Panc1 (cell line): ENCODE measurements around the gene KPNB1. TPM values are rescaled to one million over a fixed set of nuclear protein-coding genes. Genes with fewer than 3 reads are reported as not detected.

Experiments used
- ATAC-seq: fragments of 200-7000 bp; cut with Tn5 transposase; 2 replicates; pipeline ENCODE4 v1.9.1; 2020; ENCODE audit warnings: mild to moderate bottlenecking, moderate library complexity
- BruUV-seq: library from RNA; stranded (reverse); fragments of 400-500 nt; replicated peaks from 2 replicates; lab custom pipeline; 2021; lab: Mats Ljungman, UMichigan
- CTCF ChIA-PET: fragments of 300-600 bp; sonication (Branson Sonifier 250); formaldehyde crosslinking; loops from one replicate; lab custom pipeline; 2022; ENCODE audit warnings: antibody characterized with exemption; lab: Charles Lee
- POLR2A ChIA-PET: fragments of 300-600 bp; sonication (Branson Sonifier 250); formaldehyde crosslinking; loops from one replicate; lab custom pipeline; 2022; ENCODE audit warnings: antibody characterized with exemption; lab: Charles Lee
- DNase-seq: peaks from one replicate; pipeline ENCODE4 v3.0.0-alpha.2; 2010; ENCODE audit warnings: low read depth, low spot score
- H3K27ac ChIP-seq: 2 replicates; pipeline ENCODE4 v1.5.1; 2011; ENCODE audit warnings: mild to moderate bottlenecking, low read length, inconsistent platforms
- H3K27me3 ChIP-seq: fragments of 200-500 bp; sonication (Bioruptor generic); 2 replicates; pipeline ENCODE4 v1.6.0; 2014; ENCODE audit warnings: low read length, inconsistent platforms; ENCODE audit not compliant: control insufficient read depth, insufficient read depth
- H3K36me3 ChIP-seq: fragments of 200-500 bp; sonication (Bioruptor generic); 2 replicates; pipeline ENCODE4 v1.5.1; 2014; ENCODE audit warnings: inconsistent platforms, mild to moderate bottlenecking, low read length, moderate library complexity; ENCODE audit not compliant: control insufficient read depth, insufficient read depth
- H3K4me1 ChIP-seq: 2 replicates; pipeline ENCODE4 v1.5.1; 2011; ENCODE audit warnings: inconsistent platforms, mild to moderate bottlenecking, low read length, moderate library complexity; ENCODE audit not compliant: control insufficient read depth, insufficient read depth
- H3K4me3 ChIP-seq, 2 experiments: 2 replicates each; pipeline ENCODE4 v1.5.1; 2011 to 2012; ENCODE audit warnings: low read depth in 2 of 2, low read length in 2 of 2, mild to moderate bottlenecking in 2 of 2, inconsistent platforms in 1 of 2, moderate library complexity in 1 of 2
- H3K9me3 ChIP-seq: fragments of 200-500 bp; sonication (Bioruptor generic); 2 replicates; pipeline ENCODE4 v1.5.1; 2014; ENCODE audit warnings: low read depth, mild to moderate bottlenecking, inconsistent platforms, low read length, moderate library complexity; ENCODE audit not compliant: control insufficient read depth, insufficient read depth
- POLR2AphosphoS5 ChIP-seq: IDR thresholded peaks from 2 replicates; pipeline ENCODE4 v1.6.1; 2012; ENCODE audit warnings: mild to moderate bottlenecking, low read depth, low read length, moderate library complexity
- in situ Hi-C: cut with HindIII; loops from 2 replicates; pipeline ENCODE4 v1.10.0; 2016; ENCODE audit warnings: low sequenced_read_pairs, low pct_unique_long_range_greater_than_20kb
- intact Hi-C: fragments of 100-400 bp; cut with micrococcal nuclease; formaldehyde crosslinking; loops from one replicate; pipeline ENCODE4 v1.10.0; 2022; ENCODE audit not compliant: unreplicated experiment
- total RNA-seq: library from RNA; stranded (reverse); gene quantifications from one replicate; pipeline ENCODE4 v1.2.1, GENCODE V29; 2021; ENCODE audit not compliant: unreplicated experiment
- TF ChIP-seq, protein P1 (sequence below), 2 experiments: IDR thresholded peaks; 2 replicates each; pipeline ENCODE4 v1.6.1; 2011 to 2012; ENCODE audit warnings: low read depth in 2 of 2, control low read depth in 1 of 2, low read length in 1 of 2, mild to moderate bottlenecking in 1 of 2, moderate library complexity in 1 of 2; ENCODE audit not compliant: insufficient read depth in 1 of 2
- TF ChIP-seq, protein P2 (sequence below): fragments of 450-650 bp; IDR thresholded peaks from 2 replicates; pipeline ENCODE4 v1.5.1; 2017; ENCODE audit warnings: mild to moderate bottlenecking

KPNB1 gene
- total RNA-seq, 1 experiment from 2014 or later: 666 TPM

GRCh38 chr17:47663912-47664623 is 14.3 kb downstream of the KPNB1 start:
- CTCF ChIA-PET: interaction anchor here (0.6 to 1.0 kb wide), 3 partner anchors 9 to 1231 kb away, joined by 3 read pairs; no protein-coding TSS in a partner anchor
- POLR2A ChIA-PET: no interaction called here
- H3K4me1 ChIP-seq: no peaks in the 10 kb centered on the region

GRCh38 chr17:47664624-47664941 is 14.9 kb downstream of the KPNB1 start:
- no peak for ATAC-seq
- no peaks in the 10 kb centered on the region for H3K4me1 ChIP-seq
- POLR2A ChIA-PET: no interaction called here
- H3K9me3 ChIP-seq: no peaks in the 10 kb centered on the region
- CTCF ChIA-PET: interaction anchor here (1.0 kb wide), 1 partner anchor 126 kb away, joined by 3 read pairs; no protein-coding TSS in a partner anchor
- H3K27me3 ChIP-seq: no peaks in the 10 kb centered on the region
- no peak for DNase-seq
- no peak overlapping the region for H3K4me3 ChIP-seq
- no peak for TF ChIP-seq POLR2AphosphoS5
- TF ChIP-seq, protein P1, sequence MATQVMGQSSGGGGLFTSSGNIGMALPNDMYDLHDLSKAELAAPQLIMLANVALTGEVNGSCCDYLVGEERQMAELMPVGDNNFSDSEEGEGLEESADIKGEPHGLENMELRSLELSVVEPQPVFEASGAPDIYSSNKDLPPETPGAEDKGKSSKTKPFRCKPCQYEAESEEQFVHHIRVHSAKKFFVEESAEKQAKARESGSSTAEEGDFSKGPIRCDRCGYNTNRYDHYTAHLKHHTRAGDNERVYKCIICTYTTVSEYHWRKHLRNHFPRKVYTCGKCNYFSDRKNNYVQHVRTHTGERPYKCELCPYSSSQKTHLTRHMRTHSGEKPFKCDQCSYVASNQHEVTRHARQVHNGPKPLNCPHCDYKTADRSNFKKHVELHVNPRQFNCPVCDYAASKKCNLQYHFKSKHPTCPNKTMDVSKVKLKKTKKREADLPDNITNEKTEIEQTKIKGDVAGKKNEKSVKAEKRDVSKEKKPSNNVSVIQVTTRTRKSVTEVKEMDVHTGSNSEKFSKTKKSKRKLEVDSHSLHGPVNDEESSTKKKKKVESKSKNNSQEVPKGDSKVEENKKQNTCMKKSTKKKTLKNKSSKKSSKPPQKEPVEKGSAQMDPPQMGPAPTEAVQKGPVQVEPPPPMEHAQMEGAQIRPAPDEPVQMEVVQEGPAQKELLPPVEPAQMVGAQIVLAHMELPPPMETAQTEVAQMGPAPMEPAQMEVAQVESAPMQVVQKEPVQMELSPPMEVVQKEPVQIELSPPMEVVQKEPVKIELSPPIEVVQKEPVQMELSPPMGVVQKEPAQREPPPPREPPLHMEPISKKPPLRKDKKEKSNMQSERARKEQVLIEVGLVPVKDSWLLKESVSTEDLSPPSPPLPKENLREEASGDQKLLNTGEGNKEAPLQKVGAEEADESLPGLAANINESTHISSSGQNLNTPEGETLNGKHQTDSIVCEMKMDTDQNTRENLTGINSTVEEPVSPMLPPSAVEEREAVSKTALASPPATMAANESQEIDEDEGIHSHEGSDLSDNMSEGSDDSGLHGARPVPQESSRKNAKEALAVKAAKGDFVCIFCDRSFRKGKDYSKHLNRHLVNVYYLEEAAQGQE (IDR thresholded peaks at IDR 0.05; ENCODE audit: insufficient read depth in 1 of 2, low read depth in 2 of 2, low read length in 1 of 2): no peak
- TF ChIP-seq, protein P2, sequence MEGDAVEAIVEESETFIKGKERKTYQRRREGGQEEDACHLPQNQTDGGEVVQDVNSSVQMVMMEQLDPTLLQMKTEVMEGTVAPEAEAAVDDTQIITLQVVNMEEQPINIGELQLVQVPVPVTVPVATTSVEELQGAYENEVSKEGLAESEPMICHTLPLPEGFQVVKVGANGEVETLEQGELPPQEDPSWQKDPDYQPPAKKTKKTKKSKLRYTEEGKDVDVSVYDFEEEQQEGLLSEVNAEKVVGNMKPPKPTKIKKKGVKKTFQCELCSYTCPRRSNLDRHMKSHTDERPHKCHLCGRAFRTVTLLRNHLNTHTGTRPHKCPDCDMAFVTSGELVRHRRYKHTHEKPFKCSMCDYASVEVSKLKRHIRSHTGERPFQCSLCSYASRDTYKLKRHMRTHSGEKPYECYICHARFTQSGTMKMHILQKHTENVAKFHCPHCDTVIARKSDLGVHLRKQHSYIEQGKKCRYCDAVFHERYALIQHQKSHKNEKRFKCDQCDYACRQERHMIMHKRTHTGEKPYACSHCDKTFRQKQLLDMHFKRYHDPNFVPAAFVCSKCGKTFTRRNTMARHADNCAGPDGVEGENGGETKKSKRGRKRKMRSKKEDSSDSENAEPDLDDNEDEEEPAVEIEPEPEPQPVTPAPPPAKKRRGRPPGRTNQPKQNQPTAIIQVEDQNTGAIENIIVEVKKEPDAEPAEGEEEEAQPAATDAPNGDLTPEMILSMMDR: peak; percentile 70
- no peak overlapping the region for H3K27ac ChIP-seq
- in situ Hi-C loops: no loop called here
- BruUV-seq: no TSS peak
- intact Hi-C loops: no loop called here
- peaks cover 74% of the 10 kb centered on the region for H3K36me3 ChIP-seq

More at GRCh38 chr17:47663912-47664623, 14.3 kb downstream of the KPNB1 start:
- in situ Hi-C loops (no loop called here), intact Hi-C loops (no loop called here)
- ATAC-seq (peak; percentile 87), DNase-seq (peak; percentile 38)
- Histone ChIP-seq H3K9me3 (no peaks in the 10 kb centered on the region), H3K4me3 (no peak overlapping the region), H3K27ac (no peak overlapping the region), H3K36me3 (peaks cover 73% of the 10 kb centered on the region), H3K27me3 (no peaks in the 10 kb centered on the region)
- no TSS peak for BruUV-seq
- peak; percentile 42; the same call in 1 of the 2 replicates for TF ChIP-seq POLR2AphosphoS5
- TF ChIP-seq, protein P1 (IDR thresholded peaks at IDR 0.05; ENCODE audit: insufficient read depth in 1 of 2, low read depth in 2 of 2, low read length in 1 of 2): no peak
- TF ChIP-seq, protein P2: peak; percentile 90
